NCI-H2196 (cell line): Measurements from ENCODE around the gene TMEM145.
A peak's percentile ranks its signal among the peaks of the same experiment; 100 is the strongest.

Source experiments
- DNase-seq: peaks from one replicate; lab custom pipeline; 2025; ENCODE audit not compliant: unreplicated experiment; lab: John Stamatoyannopoulos, UW

The TMEM145 gene

DNA sequence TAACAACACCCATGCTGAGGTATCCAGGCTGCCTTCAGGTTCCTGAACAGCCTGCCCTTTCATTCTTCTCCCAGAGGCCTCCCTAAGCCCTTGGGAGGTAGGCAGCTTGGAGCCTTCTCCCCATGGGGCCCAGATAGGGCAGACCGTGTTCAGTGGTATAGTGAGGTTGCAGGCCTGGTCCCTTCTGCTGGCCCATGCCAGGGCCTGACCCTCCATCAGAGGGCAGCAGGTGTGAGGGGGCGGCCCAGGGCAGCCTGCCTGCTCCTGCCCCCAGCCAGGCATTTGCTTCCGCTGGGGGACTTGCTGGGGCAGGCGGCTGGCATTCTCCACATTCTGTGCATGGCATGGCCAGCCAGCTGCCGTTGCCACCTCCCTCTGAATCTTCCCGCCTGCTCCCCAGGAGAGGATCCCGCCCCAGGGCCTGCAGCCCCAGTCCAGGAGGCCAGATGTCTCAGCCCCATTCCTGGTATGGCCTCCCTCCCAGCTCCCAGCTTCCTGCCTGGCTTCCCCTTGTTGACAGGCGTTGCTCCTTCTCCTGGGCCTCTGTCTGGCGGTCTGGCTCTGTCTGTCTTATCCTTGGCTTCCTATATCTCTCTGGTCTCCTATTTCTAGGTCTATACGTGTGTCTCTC is 35.2 kb upstream of the TMEM145 start:
- DNase-seq: peak; percentile 74

- DNase-seq: no peak
Measured at GRCh38 chr19:42278452-42279154, 34.5 kb upstream of the TMEM145 start.

DNA sequence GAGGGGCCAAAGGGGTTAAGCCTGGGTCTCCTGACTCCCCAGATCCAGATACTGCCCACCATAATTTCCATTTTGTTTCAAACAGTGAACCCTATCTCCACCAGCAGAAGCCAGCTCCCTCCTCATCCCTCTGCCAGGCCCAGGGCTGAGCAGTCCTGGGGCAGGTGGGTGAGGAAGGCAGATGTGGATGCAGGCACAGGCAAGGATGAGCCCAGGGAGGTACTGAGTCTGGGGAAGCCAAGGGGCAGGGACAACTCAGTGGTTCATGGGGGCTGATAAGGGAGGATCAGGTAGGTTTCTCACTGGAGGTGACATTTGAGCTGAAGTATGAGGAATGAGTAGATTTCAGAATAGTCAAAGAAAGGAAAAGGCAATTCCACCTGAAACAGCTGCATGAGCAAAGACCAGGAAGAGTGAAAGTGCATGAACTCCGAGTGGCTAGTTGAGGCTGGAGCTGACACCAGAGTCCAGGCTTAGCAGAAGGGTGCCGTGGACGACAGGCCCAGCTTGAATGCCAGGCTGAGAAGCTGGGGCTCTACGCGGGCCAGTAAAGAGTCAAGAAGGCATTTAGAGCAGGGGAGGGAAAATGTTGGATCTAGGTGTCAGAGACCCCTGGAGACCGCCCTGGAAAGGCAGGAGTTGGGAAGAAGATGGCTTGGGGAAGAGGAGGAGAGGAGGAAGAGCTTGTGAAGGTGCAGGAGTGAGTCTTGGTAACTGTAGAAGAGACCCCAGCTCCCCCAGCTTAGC is 33.8 kb upstream of the TMEM145 start:
- no peak for DNase-seq

GRCh38 chr19:42279902-42280814 is 33.0 kb upstream of the TMEM145 start:
- peak; percentile 93 for DNase-seq

DNA sequence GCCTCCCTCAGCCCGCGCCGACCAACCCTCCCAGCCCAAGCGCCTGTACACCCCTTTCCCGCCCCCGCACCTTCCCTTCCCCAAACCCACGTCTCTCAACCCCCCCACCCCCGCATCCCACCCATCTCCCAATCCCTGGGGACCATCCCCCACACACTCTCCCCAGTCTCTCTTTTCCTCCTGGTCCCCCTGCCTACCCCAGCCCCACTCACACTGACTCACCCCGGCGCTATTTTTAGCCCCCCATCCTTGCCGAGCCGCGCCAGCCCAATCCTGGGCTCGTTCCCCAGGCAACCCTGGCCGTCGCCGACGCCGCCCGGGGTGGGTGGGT is 32.3 kb upstream of the TMEM145 start:
- DNase-seq: no peak

- no peak for DNase-seq
Measured at GRCh38 chr19:42281146-42281826, 31.8 kb upstream of the TMEM145 start.

DNA sequence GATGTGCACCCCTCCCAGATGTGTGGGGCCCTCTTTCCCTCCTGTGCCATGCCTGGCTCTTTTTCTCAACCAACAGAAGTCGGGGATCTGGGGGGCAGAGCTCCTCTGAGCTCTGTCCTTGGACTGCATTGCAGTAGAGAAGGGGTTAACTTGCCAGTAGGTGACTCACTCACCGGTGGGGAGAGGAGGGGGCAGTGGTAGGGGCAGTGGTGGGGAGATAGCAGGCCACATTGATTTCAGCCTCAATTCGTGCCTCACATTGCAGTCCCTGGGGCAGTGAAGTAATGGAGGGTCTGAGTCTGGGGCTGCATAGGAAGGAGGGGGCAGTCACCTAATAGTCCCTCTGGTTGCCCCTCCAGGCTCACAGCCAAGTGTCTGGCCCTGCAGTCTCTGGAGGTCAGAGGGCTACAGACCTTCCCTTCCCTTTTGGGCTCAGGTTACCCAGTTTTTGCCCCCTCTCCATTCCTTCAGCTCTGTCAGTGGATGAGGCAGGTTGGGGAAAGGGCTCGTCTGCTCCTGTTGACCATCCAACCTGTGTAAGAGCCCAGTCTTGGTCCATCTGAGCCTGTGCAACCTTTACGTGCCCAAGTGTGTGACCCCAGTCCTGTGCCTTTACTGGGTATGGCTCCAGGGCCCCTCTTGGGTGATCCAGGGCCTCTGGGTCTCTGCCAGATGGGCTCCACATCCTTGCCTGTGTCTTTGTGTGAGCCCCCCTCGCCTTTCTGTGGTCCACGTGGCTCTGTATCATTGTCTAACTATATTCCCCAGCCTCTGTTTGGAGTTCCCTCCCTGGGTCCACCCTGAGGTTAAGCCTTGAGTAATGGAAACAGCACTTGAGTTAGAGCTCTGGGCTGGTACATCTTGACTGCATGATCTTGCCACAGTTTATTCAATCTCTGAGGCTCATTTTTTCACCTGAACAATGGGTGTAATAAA is 31.0 kb upstream of the TMEM145 start:
- no peak for DNase-seq

DNA sequence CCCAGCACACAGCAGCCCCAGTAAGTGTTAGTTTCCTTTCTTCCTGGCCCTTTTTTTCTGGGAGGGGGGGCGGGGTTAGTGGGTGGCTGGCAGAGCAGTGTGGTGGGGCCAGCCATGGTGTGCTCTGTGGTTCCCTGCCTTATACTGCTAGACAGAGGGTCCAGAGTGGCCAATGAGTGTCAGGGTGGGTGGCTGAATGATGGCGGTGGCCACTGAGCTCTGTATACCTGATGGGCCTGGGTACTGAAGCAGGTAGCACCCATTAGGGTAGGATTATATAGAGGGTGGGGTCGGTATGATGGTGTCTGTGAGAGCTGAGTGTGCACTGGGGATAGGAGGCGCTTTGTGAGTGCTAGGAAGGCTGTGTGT is 30.3 kb upstream of the TMEM145 start:
- no peak for DNase-seq

- DNase-seq: peak; percentile 96
Measured at GRCh38 chr19:42283188-42284065, 29.7 kb upstream of the TMEM145 start.

DNA sequence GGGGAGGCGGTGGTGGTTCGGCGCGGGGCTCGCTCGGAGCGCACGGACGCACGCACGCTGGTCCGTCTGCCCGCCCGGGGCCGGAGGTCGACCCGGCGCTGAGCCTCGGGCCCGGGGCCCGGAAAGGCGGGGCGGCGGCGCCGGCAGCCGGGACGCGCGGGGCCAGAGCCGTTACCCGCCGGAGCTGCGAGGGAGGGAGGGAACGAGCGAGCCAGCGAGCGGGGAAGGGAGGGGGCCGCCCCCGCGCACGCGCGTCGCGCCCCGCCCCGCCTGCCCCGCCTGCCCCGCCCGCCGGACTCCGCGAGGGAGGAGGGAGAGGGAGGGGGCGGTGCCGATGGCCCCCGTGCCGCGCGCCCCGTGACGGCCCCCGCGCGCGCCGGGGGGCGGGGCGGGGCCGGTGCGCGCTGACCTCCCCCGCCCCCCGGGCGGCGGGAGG is 29.0 kb upstream of the TMEM145 start:
- DNase-seq: peak; percentile 90

DNA sequence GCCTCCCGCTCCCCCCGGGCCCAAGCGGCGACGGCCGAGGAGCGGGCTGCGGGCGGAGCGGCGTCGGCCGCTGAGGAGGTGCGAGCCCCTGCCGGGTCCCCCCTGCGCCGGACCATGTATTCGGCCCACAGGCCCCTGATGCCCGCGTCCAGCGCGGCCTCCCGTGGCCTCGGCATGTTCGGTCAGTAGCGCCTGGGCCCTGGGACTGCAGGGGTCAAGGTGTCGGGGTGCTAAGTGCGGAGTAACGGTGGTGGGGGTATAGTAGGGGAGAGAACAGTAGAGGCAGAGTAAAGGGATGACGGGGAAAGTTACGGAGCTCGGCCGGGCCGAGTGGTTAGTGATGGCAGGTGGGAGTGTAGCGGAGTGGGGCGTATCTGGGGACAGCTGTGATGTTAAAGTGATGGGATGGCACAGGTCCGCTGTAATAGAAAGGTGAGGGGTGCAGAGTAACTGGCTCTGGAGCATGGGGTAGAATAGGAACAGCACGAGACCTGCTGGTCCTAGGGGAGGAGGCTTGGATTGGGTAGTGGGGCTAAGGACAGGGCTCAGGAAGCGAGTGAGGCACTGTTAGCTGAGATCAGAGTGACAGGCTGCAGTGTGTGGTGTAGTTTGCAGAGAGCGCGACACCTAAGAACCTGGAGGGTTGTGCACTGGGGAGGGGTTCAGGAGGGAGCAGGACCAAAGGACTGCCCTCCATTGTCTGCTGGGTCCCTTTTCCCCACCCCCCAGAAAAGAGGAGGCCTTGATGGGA is 28.3 kb upstream of the TMEM145 start:
- DNase-seq: no peak

DNA sequence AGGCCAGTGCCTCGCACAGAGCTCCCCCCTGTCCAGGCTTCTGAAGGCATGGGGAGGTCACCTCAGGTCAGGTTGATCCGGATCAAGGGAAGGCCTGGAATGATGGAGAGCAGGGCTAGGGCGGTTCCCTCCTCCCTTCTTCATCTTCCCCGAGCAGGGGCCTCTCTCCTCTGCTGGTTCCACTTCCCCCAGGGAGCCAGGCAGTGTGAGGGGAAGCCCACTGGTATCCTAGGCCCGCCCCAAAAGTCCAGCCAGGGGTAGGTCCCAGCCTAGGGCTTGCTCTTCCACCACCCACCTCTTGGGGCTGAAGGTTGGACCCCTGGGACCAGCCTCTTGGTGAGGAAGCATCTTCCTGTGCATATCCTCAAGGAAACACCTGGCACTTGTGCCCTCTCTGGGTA is 27.6 kb upstream of the TMEM145 start:
- DNase-seq: no peak

GRCh38 chr19:42285988-42286348 is 27.1 kb upstream of the TMEM145 start:
- no peak for DNase-seq

- DNase-seq: no peak
Measured at GRCh38 chr19:42286349-42287016, 26.6 kb upstream of the TMEM145 start.

DNA sequence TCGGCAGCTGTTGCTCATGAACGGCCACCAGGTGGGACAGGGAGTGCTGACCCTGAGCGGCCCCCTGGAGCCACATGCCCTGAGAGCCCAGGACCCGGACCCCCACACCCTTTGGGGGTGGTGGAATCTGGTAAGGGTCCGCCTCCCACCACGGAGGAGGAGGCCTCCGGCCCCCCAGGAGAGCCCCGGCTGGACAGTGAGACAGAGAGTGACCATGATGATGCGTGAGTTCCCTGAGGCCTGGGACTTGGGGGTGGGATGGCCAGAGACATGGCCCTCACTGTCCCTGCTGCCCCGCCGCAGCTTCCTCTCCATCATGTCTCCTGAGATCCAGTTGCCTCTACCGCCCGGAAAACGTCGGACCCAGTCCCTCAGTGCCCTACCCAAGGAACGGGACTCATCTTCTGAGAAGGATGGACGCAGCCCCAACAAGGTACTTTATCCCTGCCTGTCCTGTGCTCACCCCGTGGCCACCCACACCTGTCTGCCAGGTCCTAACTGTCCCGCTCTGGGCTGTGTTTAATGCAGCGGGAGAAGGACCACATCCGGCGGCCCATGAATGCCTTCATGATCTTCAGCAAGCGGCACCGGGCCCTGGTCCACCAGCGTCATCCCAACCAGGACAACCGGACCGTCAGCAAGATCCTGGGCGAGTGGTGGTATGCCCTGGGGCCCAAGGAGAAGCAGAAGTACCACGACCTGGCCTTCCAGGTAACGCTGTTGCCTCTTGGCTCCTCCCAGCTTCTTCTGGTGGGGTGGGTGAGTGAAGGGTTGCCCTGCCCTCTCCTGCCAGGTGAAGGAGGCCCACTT is 25.9 kb upstream of the TMEM145 start:
- DNase-seq: no peak

- DNase-seq: no peak
Measured at GRCh38 chr19:42287827-42288107, 25.3 kb upstream of the TMEM145 start.

- no peak for DNase-seq
Measured at GRCh38 chr19:42288387-42288786, 24.7 kb upstream of the TMEM145 start.
